ENCODE data around the gene BBOF1.
"Not testable (repeated sequence)": the region's sequence is repeated elsewhere in the genome, so short reads cannot be mapped to it uniquely, and the experiment has no call there.

The BBOF1 gene

GRCh38 chr14:74018586-74019407 lies at the start of gene BBOF1, which contains the start of gene ENTPD5:
Gene BBOF1, plus strand, starts transcription at chr14:74019349. Its CDS starts 130 bp downstream, at chr14:74019479.
Gene ENTPD5, minus strand, starts transcription at chr14:74019288. Its CDS starts 31,186 bp downstream, at chr14:73988102.
- in situ Hi-C loops (cut with HindIII; ENCODE audit: low sequenced_read_pairs): no loop called here

- in situ Hi-C loops (cut with HindIII; ENCODE audit: low sequenced_read_pairs): no loop called here
These were observed 45.7 kb upstream of the BBOF1 start for GRCh38 chr14:73973497-73973896.

GRCh38 chr14:73976125-73976524 lies 43.0 kb upstream of the BBOF1 start:
- in situ Hi-C loops (cut with HindIII; ENCODE audit: low sequenced_read_pairs): no loop called here

GRCh38 chr14:73977896-73978295 lies 41.3 kb upstream of the BBOF1 start:
- in situ Hi-C loops (cut with HindIII; ENCODE audit: low sequenced_read_pairs): no loop called here

- in situ Hi-C loops (cut with HindIII; ENCODE audit: low sequenced_read_pairs): no loop called here
These were observed 31.1 kb upstream of the BBOF1 start for GRCh38 chr14:73988065-73988464.

GRCh38 chr14:73988656-73989055 lies 30.5 kb upstream of the BBOF1 start:
- in situ Hi-C loops (cut with HindIII; ENCODE audit: low sequenced_read_pairs): not testable (repeated sequence)

GRCh38 chr14:73991092-73991491 lies 28.1 kb upstream of the BBOF1 start:
- in situ Hi-C loops (cut with HindIII; ENCODE audit: low sequenced_read_pairs): no loop called here

- in situ Hi-C loops (cut with HindIII; ENCODE audit: low sequenced_read_pairs): not testable (repeated sequence)
These were observed 24.2 kb upstream of the BBOF1 start for GRCh38 chr14:73994926-73995325.

GRCh38 chr14:73995977-73996378 lies 23.2 kb upstream of the BBOF1 start:
- in situ Hi-C loops (cut with HindIII; ENCODE audit: low sequenced_read_pairs): no loop called here

- in situ Hi-C loops (cut with HindIII; ENCODE audit: low sequenced_read_pairs): no loop called here
These were observed 22.4 kb upstream of the BBOF1 start for GRCh38 chr14:73996731-73997107.

- in situ Hi-C loops (cut with HindIII; ENCODE audit: low sequenced_read_pairs): no loop called here
These were observed 21.8 kb upstream of the BBOF1 start for GRCh38 chr14:73997108-73997943.

GRCh38 chr14:73997944-73998447 lies 21.2 kb upstream of the BBOF1 start:
- in situ Hi-C loops (cut with HindIII; ENCODE audit: low sequenced_read_pairs): no loop called here

GRCh38 chr14:73998726-73999125 lies 20.4 kb upstream of the BBOF1 start:
- in situ Hi-C loops (cut with HindIII; ENCODE audit: low sequenced_read_pairs): no loop called here

- in situ Hi-C loops (cut with HindIII; ENCODE audit: low sequenced_read_pairs): not testable (repeated sequence)
These were observed 13.5 kb upstream of the BBOF1 start for GRCh38 chr14:74005664-74006063.

GRCh38 chr14:74008843-74009499 lies 10.2 kb upstream of the BBOF1 start:
- in situ Hi-C loops (cut with HindIII; ENCODE audit: low sequenced_read_pairs): no loop called here

GRCh38 chr14:74014299-74014698 lies 4.8 kb upstream of the BBOF1 start:
- in situ Hi-C loops (cut with HindIII; ENCODE audit: low sequenced_read_pairs): no loop called here

- in situ Hi-C loops (cut with HindIII; ENCODE audit: low sequenced_read_pairs): no loop called here
These were observed 4.0 kb upstream of the BBOF1 start for GRCh38 chr14:74015176-74015575.

- in situ Hi-C loops (cut with HindIII; ENCODE audit: low sequenced_read_pairs): no loop called here
These were observed 3.2 kb upstream of the BBOF1 start for GRCh38 chr14:74015963-74016362.

GRCh38 chr14:74018174-74018585 lies 969 bp upstream of the BBOF1 start:
- in situ Hi-C loops (cut with HindIII; ENCODE audit: low sequenced_read_pairs): no loop called here

- in situ Hi-C loops (cut with HindIII; ENCODE audit: low sequenced_read_pairs): no loop called here
These were observed 424 bp downstream of the BBOF1 start for GRCh38 chr14:74019408-74020137.

All from DLD1 (cell line).